ENCODE results near the gene IL3.

The IL3 gene
- total RNA-seq = 0 to 0.04 reads per million in 2 donors

- DNase-seq = no peak
These were observed at the start of gene IL3 for GRCh38 chr5:132060501-132061161. Gene IL3 (plus strand): TSS chr5:132060655. CDS start chr5:132060707, 52 bp downstream.

GRCh38 chr5:132010989-132011621, 49.4 kb upstream of the IL3 start:
- DNase-seq = peak; percentile 25

- DNase-seq = peak; percentile 46
These were observed 48.7 kb upstream of the IL3 start, which contains the start of gene ACSL6 for GRCh38 chr5:132011622-132012343. Gene ACSL6 (minus strand): TSS chr5:132011658. CDS start chr5:132011553, 105 bp downstream.

GRCh38 chr5:132012371-132013005, 48.0 kb upstream of the IL3 start:
- no peak for DNase-seq

- DNase-seq = no peak
These were observed 47.3 kb upstream of the IL3 start for GRCh38 chr5:132013006-132013689.

GRCh38 chr5:132013711-132014110, 46.7 kb upstream of the IL3 start:
- no peak for DNase-seq

GRCh38 chr5:132016721-132017250, 43.7 kb upstream of the IL3 start:
- DNase-seq = no peak

GRCh38 chr5:132017316-132017715, 43.1 kb upstream of the IL3 start:
- no peak for DNase-seq

GRCh38 chr5:132017738-132018625, 42.5 kb upstream of the IL3 start:
- no peak for DNase-seq

GRCh38 chr5:132019337-132019736, 41.1 kb upstream of the IL3 start:
- no peak for DNase-seq

- no peak for DNase-seq
These were observed 40.4 kb upstream of the IL3 start for GRCh38 chr5:132019857-132020555.

- no peak for DNase-seq
These were observed 39.7 kb upstream of the IL3 start for GRCh38 chr5:132020568-132021339.

- no peak for DNase-seq
These were observed 38.8 kb upstream of the IL3 start for GRCh38 chr5:132021654-132022053.

GRCh38 chr5:132022737-132023136, 37.7 kb upstream of the IL3 start:
- DNase-seq = no peak

GRCh38 chr5:132023258-132024116, 37.0 kb upstream of the IL3 start:
- no peak for DNase-seq

GRCh38 chr5:132024117-132024435, 36.4 kb upstream of the IL3 start:
- DNase-seq = no peak

GRCh38 chr5:132024789-132025402, 35.6 kb upstream of the IL3 start:
- DNase-seq = no peak

GRCh38 chr5:132025403-132025971, 35.0 kb upstream of the IL3 start:
- DNase-seq = no peak
